ENCODE data around the gene USPL1. TPM values are rescaled to one million over a fixed set of nuclear protein-coding genes. Genes with fewer than 3 reads are reported as not detected.

Gene USPL1
- total and polyA plus RNA-seq, 4 donors: 4.1 to 13.0 (median 8.2) TPM

DNA sequence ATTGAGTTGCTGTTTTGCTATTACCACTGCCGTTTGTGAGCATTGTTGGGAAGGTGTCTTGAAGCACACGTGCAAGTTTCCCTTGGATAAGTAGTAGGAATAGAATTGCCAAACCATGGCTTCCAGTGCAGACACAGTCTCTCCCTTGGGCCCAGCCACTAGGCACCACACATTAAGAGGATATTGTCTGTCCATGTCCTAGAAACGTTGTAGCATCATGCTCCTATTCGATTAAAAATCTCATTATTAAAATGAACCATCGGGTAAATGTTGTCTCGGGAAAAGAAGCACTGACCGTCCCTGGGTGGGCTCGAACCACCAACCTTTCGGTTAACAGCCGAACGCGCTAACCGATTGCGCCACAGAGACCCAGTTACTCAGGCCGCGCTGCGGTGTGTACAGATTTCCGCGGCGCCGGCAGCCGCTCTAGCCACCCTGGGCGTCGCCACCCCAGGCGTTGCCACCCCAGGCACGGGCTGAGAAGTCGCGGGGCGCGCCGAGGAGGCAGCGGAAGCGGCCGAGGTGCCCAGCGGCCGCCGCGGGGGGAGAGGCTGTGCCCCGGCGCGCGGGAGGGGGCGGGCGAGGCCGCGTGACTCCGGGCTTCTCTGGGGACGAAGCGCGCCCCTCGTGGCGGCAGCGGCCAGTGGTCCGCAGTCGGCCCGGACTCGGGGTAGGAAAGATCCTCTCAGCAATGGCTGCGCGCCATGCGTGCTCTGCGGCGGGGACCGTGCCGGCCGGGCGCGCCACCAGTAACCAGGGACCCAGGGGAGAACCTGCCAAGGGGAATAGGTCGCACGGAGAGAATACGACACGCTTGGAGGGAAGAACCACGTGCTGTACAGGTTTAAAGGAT lies 56.2 kb downstream of the USPL1 start:
- Histone ChIP-seq H3K4me1 (ENCODE audit: control insufficient read depth in 4 of 4, insufficient read depth in 4 of 4, low read length in 3 of 4) (peaks cover 0 to 15% (median 7%) of the 10 kb centered on the region in 4 donors), H3K27ac (ENCODE audit: low read depth in 1 of 2, low read length in 2 of 2) (peak overlapping the region; percentile 56 to 64), H3K36me3 (ENCODE audit: control insufficient read depth in 4 of 4, insufficient read depth in 3 of 4, low read depth in 1 of 4, low read length in 3 of 4) (no peaks in the 10 kb centered on the region), H3K9ac (ENCODE audit: low read depth in 1 of 2, low read length in 2 of 2) (peak overlapping the region in 1 of 2 donors; percentile 28), H3K9me3 (ENCODE audit: control insufficient read depth in 4 of 4, low read length in 3 of 4) (no peaks in the 10 kb centered on the region), H3K27me3 (ENCODE audit: control insufficient read depth in 4 of 4, insufficient read depth in 4 of 4, low read length in 3 of 4) (no peaks in the 10 kb centered on the region), H3K4me3 (ENCODE audit: low read depth in 1 of 3, low read length in 3 of 3) (peak overlapping the region; percentile 11 to 77 (median 47))
- TF ChIP-seq FOXA2 (IDR thresholded peaks at IDR 0.05) (no peak), SP1 (IDR thresholded peaks at IDR 0.05) (no peak), HNF4A (conservative IDR thresholded peaks at IDR 0.05) (no peak), RAD21 (IDR thresholded peaks at IDR 0.05) (peak; percentile 16 to 41), NR2F2 (IDR thresholded peaks at IDR 0.05) (no peak), JUND (IDR thresholded peaks at IDR 0.05) (no peak), EGR1 (IDR thresholded peaks at IDR 0.05; ENCODE audit: low read depth in 2 of 2) (no peak)
- TF ChIP-seq, protein P1, sequence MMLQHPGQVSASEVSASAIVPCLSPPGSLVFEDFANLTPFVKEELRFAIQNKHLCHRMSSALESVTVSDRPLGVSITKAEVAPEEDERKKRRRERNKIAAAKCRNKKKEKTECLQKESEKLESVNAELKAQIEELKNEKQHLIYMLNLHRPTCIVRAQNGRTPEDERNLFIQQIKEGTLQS (IDR thresholded peaks at IDR 0.05): peak; percentile 99
- TF ChIP-seq, protein P2, sequence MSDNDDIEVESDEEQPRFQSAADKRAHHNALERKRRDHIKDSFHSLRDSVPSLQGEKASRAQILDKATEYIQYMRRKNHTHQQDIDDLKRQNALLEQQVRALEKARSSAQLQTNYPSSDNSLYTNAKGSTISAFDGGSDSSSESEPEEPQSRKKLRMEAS (IDR thresholded peaks at IDR 0.05): no peak
- TF ChIP-seq, protein P3, sequence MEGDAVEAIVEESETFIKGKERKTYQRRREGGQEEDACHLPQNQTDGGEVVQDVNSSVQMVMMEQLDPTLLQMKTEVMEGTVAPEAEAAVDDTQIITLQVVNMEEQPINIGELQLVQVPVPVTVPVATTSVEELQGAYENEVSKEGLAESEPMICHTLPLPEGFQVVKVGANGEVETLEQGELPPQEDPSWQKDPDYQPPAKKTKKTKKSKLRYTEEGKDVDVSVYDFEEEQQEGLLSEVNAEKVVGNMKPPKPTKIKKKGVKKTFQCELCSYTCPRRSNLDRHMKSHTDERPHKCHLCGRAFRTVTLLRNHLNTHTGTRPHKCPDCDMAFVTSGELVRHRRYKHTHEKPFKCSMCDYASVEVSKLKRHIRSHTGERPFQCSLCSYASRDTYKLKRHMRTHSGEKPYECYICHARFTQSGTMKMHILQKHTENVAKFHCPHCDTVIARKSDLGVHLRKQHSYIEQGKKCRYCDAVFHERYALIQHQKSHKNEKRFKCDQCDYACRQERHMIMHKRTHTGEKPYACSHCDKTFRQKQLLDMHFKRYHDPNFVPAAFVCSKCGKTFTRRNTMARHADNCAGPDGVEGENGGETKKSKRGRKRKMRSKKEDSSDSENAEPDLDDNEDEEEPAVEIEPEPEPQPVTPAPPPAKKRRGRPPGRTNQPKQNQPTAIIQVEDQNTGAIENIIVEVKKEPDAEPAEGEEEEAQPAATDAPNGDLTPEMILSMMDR (IDR thresholded peaks at IDR 0.05; ENCODE audit: low read depth, low read length, missing input control): peak; percentile 56
- WGBS: under 1% methylated on average over 72 of the region's 72 CpGs
- DNase-seq (ENCODE audit: low spot score): peak; percentile 90

DNA sequence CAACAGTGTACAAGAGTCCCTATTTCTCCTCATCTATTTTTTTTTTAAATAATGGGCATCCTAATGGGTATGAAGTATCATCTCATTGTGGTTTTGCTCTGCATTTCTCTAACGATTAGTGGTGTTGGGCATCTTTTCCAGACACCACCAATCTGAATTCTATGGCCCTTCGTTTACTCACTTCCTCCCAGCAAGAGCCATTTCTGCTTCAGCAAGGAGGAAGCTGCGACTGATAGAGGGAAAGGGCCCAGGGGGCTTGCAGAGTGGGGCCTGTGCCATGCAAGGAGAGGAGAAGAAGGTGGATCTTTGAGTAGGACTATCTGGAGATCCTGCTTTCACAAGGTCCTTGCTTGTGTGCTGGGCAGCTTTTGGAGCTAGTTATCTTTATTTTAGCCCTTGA lies 58.0 kb downstream of the USPL1 start:
- Histone ChIP-seq H3K9ac (ENCODE audit: low read depth in 1 of 2, low read length in 2 of 2) (no peak overlapping the region), H3K36me3 (ENCODE audit: control insufficient read depth in 4 of 4, insufficient read depth in 3 of 4, low read depth in 1 of 4, low read length in 3 of 4) (no peaks in the 10 kb centered on the region), H3K27me3 (ENCODE audit: control insufficient read depth in 4 of 4, insufficient read depth in 4 of 4, low read length in 3 of 4) (no peaks in the 10 kb centered on the region), H3K9me3 (ENCODE audit: control insufficient read depth in 4 of 4, low read length in 3 of 4) (no peaks in the 10 kb centered on the region), H3K4me3 (ENCODE audit: low read depth in 1 of 3, low read length in 3 of 3) (no peak overlapping the region), H3K27ac (ENCODE audit: low read depth in 1 of 2, low read length in 2 of 2) (no peak overlapping the region), H3K4me1 (ENCODE audit: control insufficient read depth in 4 of 4, insufficient read depth in 4 of 4, low read length in 3 of 4) (peaks cover 0 to 15% (median 7%) of the 10 kb centered on the region in 4 donors)
- no peak for DNase-seq (ENCODE audit: low spot score)
- WGBS: 71% methylated on average over 3 of the region's 3 CpGs
- TF ChIP-seq GABPA (IDR thresholded peaks at IDR 0.05 in 1 of 2, conservative IDR thresholded peaks at IDR 0.05 in 1 of 2) (no peak), RAD21 (IDR thresholded peaks at IDR 0.05) (no peak), JUND (IDR thresholded peaks at IDR 0.05) (no peak), FOXA1 (IDR thresholded peaks at IDR 0.05) (no peak), HNF4G (IDR thresholded peaks at IDR 0.05) (no peak), RXRA (IDR thresholded peaks at IDR 0.05) (no peak), TAF1 (conservative IDR thresholded peaks at IDR 0.05) (no peak), YY1 (IDR thresholded peaks at IDR 0.05) (no peak), NR2F2 (IDR thresholded peaks at IDR 0.05) (no peak), HNF4A (conservative IDR thresholded peaks at IDR 0.05) (no peak), EGR1 (IDR thresholded peaks at IDR 0.05; ENCODE audit: low read depth in 2 of 2) (no peak), SP1 (IDR thresholded peaks at IDR 0.05) (no peak)
- TF ChIP-seq, protein P2 (IDR thresholded peaks at IDR 0.05): no peak
- TF ChIP-seq, protein P3 (IDR thresholded peaks at IDR 0.05; ENCODE audit: low read depth, low read length, missing input control): no peak
- TF ChIP-seq, protein P1 (IDR thresholded peaks at IDR 0.05): no peak
- TF ChIP-seq, protein P4, sequence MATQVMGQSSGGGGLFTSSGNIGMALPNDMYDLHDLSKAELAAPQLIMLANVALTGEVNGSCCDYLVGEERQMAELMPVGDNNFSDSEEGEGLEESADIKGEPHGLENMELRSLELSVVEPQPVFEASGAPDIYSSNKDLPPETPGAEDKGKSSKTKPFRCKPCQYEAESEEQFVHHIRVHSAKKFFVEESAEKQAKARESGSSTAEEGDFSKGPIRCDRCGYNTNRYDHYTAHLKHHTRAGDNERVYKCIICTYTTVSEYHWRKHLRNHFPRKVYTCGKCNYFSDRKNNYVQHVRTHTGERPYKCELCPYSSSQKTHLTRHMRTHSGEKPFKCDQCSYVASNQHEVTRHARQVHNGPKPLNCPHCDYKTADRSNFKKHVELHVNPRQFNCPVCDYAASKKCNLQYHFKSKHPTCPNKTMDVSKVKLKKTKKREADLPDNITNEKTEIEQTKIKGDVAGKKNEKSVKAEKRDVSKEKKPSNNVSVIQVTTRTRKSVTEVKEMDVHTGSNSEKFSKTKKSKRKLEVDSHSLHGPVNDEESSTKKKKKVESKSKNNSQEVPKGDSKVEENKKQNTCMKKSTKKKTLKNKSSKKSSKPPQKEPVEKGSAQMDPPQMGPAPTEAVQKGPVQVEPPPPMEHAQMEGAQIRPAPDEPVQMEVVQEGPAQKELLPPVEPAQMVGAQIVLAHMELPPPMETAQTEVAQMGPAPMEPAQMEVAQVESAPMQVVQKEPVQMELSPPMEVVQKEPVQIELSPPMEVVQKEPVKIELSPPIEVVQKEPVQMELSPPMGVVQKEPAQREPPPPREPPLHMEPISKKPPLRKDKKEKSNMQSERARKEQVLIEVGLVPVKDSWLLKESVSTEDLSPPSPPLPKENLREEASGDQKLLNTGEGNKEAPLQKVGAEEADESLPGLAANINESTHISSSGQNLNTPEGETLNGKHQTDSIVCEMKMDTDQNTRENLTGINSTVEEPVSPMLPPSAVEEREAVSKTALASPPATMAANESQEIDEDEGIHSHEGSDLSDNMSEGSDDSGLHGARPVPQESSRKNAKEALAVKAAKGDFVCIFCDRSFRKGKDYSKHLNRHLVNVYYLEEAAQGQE (IDR thresholded peaks at IDR 0.05): no peak
- TF ChIP-seq, protein P5, sequence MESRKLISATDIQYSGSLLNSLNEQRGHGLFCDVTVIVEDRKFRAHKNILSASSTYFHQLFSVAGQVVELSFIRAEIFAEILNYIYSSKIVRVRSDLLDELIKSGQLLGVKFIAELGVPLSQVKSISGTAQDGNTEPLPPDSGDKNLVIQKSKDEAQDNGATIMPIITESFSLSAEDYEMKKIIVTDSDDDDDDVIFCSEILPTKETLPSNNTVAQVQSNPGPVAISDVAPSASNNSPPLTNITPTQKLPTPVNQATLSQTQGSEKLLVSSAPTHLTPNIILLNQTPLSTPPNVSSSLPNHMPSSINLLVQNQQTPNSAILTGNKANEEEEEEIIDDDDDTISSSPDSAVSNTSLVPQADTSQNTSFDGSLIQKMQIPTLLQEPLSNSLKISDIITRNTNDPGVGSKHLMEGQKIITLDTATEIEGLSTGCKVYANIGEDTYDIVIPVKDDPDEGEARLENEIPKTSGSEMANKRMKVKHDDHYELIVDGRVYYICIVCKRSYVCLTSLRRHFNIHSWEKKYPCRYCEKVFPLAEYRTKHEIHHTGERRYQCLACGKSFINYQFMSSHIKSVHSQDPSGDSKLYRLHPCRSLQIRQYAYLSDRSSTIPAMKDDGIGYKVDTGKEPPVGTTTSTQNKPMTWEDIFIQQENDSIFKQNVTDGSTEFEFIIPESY (IDR thresholded peaks at IDR 0.05): no peak

Measured in liver (tissue), 9 donors.